Fibroblast of peridontal ligament (primary cell): ENCODE measurements around the gene TRERF1.

Experiments used
- DNase-seq: peaks from one replicate; pipeline ENCODE4 v3.0.0-alpha.2; 2010; ENCODE audit errors: extremely low read depth

The TRERF1 gene

DNA sequence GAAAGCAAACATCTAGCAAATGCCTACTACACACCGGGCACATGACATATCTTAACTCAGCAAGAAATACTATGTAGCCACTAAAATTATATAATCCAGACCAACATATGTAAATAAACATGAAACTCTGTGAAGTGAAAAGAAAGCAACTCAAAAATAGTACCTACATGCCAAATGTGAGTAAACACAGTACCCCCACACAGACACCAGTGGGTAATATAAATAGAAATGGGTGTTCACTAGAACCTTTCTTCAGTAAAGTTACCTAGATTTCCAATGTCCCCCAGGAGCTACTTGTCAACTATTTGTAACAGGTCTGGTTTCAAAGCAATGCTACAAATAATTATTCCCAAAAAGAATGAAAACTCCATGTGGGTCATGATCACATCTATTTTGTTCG lies 25.5 kb downstream of the TRERF1 start:
- DNase-seq = no peak

DNA sequence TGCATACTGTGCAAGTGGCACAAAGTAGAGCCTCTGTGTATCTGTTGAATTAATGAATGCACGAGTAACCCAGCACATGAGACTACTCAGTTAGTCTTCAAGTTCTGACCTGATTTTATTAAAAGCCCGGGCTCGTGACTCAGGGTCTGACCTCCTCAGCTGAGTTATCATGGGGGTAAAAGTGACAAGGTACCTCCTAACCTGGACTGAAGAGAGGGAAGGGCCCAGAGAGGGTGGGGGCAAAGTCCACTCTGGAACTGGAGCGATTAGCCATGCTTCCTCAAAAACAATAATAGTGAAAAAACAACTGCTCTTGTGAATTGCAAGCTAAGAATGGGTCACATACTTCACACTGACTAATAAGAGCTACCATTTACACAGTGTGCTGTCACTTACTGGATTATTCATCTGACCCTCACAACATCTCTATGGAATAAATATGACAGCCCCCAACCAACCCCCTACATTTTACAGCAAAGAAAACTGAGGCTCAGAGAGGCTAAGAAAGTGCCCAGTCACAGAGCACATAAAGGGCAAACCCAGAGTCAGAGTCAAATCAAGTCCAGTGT lies 26.7 kb downstream of the TRERF1 start:
- no peak for DNase-seq

DNA sequence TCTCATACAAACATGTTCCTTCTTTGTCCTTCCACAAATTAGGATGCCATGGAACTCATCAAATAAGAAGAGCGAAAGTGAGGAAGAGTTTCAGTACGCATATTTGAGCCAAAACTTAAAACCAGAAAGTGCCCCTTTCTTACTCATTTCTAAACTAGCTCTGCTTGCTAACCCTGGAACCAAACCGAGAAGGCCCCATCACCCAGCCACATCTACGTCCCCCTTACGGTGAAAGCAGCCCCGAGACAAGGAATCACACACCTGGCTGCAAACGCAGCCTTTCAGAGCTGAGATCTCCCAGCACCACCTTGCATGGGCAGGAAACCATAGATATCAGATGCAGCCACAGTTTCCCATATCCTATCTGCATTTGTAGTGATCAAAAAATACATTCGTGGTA lies 28.5 kb downstream of the TRERF1 start:
- no peak for DNase-seq

DNA sequence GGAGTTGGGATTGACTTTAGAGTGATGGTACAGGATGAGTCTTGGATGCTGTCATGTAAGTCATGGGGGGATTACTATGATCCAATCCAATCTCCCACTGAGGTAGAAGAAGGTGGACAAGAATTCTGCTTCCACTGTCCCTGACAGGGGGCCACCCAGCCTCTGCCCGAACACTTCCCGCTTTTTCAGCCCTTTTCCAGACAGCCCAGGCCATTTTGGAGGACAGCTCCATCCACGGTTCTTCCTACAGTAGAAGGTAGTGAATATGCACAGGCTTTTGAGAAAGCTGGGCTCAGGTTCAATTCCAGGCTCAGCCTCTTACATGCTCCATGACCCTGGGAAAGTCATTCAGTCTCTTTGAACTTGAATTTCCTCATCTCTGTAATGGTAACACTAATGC lies 31.0 kb downstream of the TRERF1 start:
- DNase-seq = no peak

DNA sequence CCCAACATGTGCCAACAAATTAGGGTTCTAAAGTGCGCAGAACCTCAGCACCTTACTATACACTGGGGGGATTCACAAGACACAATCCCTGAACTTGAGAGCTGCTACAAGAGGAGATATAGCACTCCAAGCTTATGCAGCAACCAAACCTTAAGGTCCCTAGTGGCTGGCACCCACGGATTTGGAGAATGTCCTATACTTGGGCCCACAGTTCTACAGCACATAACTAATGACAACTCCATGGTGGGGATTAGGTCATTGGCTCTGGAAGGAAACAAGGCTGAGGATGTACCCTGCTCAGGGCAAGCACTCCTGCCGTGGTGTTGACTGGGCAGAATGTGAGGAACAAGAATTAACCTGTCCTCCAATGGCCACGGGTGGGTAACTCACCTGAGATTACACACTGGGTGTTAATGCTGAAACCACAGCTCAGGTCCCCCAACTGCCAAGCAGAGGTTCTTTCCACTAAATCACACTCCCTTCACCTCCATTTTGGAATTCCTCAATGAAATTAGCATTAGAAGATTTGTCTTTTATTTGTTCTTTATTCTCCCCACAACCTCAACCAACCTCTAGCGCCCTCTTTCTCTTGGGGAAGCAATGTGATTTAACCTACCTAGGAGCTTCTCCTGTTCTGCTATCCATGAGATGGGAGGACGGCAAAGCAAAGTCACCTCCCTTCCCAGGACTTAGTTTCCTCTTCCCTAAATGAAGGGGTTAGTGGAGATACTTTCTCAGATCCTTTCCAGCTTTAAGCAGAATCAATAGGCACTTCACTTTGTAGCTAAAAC lies 32.0 kb downstream of the TRERF1 start:
- no peak for DNase-seq

DNA sequence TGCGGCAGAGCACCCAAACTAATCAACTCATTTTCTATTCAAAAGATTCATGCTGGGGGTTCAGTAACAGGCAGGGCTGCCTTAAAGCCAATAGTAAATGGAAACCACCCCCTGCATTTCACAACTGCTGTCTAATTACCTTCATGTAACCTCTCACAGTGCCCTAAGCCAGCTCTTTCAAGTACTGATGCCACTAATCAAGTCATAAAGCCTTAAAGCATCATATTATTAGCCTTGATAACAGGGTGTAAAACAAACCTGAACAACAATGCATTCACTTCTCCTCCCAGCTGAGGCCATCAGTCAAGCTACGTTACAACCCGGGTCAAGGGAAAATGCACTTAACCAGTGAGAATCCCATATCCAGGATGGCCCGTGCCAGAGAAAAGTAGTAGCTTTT lies 33.0 kb downstream of the TRERF1 start:
- no peak for DNase-seq

DNA sequence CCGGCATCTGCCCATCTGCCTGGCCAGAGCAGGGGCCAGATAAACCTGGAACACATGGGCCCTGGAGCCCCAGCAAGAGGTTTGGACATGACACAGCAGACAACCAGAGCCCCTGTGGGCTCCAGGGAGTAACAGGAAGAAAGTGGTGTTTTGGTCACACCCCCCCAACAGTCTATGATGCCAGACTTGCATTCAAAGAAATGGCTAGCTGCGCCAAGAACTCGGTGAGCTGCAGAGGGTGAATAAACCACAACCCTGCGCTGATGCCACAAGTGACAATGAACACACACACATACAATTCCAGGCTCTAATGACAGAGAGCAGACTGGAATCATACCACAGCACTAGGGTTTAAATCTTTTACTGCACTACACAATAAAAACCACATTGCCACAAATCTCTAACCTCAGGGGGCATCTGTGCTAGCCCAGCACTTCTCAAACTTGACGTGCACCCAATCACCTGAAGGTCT lies 34.0 kb downstream of the TRERF1 start:
- peak; percentile 37 for DNase-seq

DNA sequence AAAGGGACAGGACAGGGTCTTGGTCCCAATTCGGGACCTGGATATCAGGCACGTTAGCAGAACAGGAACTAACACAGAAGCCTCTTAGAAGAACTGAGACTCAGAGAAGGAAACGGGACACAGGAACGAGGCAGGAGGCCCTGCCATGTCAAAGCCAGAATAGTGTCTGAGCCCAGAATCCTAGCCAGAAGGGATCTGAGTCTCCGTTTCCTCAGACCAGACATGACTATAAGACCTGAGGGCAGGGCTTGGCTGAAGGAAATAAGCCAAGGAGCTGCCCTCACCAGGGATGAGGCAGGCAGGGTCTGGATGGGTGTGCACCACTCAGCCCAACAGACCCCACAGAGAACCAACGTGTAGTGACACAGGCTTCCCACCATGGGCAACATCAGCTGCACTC lies 40.3 kb downstream of the TRERF1 start:
- no peak for DNase-seq

DNA sequence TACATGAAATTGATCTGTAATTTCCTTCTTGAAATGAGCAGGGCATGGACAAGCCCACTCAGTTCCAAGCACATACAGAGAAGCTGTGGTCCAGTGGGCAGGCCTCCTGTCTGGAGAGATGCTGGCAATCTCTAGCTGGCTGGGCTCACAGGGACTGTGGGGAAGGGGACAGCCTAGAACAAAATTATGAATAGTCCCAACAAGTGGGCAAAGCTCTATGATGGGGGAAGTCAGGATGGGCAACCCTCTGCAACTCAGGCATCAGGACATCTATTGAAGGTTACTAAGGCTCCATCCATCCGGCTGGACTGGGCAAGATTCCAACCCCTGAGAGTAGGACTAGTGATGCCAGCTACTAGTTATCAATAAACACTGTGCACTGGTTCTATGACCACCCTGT lies 40.9 kb downstream of the TRERF1 start:
- no peak for DNase-seq

DNA sequence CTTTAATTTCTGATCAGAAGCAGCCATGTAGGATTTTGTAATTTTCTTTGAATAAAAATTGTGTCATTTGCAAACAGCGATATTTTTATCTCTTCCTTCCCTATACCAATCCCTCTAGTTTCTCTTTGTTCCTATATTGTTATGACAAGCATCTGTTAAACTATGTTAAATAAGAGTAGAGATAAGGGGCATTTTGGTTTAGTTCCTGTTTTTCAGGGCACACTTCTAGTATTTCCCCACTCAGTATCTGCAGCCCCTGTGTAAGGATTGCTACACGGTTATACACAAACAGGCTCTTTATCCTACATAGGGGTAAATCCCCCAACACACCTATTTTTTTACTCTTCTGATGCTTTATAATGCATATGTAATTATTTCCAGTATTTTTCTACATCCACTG lies 42.1 kb downstream of the TRERF1 start:
- no peak for DNase-seq

DNA sequence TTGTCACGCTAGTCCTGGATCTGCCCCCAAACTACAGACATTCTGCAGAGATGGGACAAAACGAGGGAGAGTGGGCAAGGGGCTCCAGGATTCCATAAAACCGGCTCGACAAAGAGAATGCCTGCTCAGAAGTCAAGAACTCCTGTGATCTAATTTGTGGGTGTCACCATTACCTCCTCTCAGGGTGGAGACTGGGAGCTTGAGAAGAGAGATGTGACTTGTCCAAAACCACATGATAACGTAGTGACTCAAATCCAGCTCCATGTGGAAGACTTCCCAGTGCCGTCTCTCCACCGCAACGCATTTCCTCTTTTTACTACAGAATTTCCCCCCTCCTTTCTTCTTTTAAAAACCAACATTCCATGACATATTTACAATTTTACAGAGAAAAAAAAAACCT lies 44.3 kb downstream of the TRERF1 start:
- peak; percentile 85 for DNase-seq

DNA sequence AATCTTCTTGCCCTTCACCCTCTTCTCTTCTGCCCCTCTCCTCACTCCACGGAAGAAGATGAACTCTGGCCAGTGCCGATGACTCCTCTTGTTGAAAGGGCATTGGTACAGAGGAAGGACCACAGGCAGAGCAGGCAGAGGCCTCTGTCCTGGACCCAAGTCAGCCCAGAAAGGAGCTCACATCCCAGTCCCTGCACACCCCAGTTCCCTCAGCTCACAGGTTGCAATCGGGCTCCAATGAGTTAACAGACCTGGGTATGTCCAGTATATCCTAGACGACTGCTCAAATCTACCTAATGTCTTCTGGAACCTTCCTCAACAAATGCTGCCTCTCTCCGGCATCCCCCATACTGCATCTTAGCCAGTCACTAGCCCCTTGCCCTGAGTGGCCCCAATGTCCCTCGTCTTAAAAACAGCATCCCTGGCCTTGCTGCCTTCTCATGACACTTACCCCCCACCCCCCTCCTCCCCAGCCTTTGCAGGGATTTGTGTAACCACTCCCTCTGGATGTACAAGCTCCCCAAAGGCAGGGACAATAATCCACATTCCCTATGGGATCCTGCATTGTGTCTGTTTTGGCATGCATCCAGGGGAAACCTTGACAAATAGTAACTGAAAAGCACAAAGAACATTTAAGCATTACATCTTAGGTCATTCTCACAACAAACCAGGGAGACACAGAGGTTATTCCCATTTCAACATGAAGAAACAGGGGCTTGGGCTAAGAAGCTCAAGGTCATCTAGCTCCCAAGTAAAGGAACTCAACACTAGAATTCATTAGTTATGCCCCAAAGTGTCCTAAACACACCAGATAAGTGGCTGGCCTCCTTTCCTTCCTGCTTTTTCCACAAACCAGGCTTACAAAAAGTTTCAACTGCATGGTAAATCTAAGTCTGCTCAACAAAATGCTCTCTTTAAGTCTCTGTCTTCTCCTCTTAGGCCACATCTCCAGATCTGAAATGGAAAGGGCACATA lies 45.1 kb downstream of the TRERF1 start:
- DNase-seq = no peak

DNA sequence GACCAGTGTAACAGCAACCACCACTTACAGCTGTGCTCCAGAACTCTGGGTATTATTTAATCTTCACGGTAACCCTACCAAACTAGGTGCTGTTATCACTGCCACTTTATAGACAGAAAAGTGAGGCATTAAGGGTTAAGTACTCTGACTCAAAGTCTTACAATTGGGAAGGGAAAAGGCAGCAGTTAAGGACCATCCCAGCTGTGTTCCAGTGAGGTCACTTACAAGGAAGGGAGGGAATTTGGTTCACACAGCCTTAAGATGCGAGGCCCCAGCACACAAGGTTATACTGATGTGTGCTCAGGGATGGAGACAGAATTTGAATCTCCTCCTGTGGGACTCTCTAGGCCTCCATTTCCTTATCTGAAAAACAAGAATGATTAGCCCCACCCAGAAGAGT lies 46.7 kb downstream of the TRERF1 start:
- peak; percentile 70 for DNase-seq

DNA sequence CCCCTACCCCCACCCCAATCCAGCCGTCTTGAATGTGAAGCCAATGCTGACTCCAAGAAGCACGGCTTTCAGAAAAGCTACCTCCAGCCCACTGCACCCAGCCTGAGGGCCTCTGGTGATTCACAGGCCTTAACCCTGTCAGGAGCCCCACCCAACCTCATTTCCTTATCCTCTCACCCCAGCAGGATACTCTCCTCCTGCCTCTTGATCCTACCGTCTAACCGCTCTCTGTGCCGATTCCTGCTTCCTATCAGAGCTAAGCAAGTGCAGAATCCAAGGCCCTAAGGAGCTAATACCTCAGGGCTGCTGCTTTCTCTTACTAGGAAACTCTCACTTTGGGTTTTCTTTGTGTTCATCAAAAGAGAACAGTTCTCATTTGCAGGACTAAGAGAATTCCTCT lies 47.2 kb downstream of the TRERF1 start:
- DNase-seq = peak; percentile 40

DNA sequence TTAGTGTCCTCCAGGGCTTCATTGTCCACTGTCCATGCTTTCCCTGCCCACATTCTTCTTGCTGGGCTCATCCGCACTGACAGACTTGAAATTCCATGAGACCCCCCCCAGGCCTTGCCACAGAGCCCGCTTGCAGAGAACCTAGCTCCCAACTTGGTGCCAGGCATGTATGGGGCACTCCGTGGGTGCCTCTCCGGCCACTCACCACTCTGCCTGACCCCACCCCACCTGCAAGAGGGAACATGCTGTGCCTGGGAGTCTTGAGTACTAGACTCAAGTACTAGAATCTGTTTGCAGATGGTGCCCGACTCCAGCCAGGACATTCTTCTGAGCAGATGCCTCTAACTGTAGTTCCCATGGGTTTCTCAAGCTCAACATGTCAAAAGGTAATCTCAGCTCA lies 47.9 kb downstream of the TRERF1 start:
- no peak for DNase-seq

DNA sequence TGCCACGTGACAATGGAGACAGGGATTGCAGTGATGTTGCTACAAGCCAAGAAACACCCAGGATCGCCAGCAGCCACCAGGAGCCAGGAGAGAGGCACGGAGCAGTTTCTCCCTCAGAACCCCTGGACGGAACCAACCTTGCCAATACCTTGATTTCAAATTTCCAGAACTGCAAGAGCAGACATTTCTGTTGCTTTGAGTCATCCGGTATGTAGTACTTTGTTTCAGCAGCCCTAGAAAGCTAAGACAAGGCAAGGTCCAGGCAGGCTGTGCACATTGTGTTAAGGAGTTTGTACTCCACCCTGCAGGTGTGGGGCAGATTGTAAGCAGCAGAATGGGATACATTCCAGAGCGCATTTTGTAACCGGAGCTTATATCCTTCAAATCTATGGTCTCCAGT lies 48.3 kb downstream of the TRERF1 start:
- DNase-seq = peak; percentile 15

DNA sequence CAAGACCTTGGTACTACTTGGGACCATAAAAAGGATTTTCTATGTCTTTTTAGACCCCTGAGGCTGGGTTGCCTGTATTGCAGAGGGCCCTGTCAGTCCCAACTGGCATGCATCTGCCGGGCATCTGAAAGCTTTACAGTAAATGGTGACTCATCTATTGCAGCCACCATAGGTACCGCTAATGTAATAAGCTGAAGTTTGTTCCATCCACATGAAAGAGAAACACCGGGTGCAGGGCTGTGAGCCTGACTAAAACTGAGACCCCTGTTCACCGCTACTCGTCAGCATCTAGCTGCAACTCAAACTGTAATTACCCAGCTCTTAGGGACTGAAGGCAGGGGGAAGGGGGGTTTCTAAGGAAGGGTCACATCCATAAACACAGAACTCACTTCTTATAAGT lies 49.5 kb downstream of the TRERF1 start:
- DNase-seq = peak; percentile 36

DNA sequence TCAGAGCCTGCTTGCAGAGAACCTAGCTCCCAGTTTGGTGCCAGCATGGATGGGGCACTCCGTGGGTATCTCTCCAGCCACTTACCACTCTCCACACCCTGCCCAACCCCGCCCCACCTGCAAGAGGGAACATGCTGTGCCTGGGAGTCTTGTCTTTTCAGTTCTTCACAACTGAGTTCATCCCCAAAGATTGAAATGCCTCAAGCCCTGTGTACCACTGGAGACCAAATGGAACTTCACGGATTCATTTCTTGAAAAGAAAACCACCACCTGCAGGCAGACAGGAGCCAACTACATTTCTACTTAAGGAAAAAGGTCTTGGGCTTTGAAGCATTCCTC lies 50.1 kb downstream of the TRERF1 start:
- no peak for DNase-seq

DNA sequence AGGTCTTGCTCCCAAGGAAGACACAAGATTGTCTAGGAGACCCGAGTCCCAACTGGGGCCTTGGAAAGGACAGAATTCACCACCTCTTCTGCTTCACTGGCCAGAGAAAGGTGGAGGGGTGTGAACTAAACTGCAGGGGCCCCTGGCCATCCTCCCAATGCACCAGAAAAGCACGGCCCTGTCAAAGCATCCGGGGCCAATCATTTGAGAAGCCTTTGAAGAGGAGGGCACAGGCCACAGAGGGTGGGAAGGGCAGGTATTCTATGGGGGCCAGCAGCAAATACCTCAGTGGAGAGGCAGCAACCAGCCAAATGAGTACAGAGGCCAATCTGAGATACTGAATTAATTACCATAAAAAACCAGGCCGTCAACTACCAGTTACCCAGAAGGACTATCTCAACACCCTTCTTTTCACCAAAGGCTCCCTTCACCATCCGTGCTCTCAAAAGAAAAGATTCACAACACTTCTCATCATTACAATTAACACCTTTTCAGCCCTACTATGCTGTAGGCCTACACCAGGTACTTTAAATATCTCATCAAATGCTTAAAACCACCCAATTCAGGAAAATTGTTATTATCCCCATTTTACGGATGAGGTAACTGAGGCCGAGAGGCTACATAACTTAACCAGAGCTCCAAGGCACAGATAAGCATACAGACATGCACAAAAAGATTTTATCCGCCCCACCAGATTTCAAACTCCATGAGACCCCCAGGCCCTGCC lies 50.7 kb downstream of the TRERF1 start:
- DNase-seq = no peak

DNA sequence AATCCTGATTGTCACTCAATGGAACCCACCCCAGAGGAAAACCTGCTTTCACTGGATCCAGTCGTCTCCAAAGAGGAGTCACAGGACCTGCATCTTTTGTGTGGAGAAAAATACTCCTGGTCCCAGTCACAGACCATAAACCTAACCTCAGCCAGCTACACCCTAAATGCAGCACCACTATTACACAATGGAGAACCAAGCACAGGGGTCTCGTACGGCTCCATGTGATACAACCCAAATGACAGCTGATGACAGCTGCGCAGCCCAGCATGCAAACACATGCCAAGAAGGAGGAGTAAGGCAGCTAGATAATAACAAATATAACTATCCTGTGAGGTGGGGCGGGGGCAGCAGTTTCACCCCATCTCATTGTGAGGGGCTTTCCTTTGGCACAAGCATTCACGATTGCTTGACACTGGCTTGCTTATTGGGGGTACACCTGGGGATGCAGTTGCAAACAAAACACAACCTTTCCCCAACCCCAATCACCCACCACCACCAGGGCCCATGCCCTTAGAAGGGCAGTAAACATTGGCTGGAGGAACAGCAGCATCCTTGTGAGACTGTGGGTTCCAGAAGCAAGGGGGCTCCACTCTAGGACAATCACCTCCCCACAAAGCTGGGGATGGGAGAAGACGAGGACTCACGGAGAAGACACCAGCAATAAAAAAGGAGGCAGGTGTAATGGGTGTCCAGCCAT lies 51.5 kb downstream of the TRERF1 start:
- no peak for DNase-seq

DNA sequence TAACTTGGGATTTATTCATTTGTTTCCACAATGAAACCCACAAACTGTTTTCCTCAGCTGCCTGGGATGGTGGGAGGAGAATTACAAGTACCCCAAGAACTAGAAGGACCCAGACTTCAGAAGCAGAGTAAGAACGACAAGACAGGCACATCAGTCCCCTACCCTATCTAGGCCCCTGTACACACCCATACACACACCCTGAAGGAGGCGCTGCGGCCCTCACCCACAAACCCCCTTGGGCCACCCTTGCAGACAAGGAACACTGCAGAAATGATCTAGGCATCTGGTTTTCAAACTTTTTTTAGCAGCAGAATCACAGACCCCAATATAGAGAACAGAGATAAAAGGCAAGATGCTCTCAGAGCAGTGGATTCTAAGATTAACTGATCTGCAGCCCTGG lies 55.0 kb downstream of the TRERF1 start:
- no peak for DNase-seq
